NB4 (cell line): ENCODE measurements around the gene LRRC28.
"Not testable (repeated sequence)": the region's sequence is repeated elsewhere in the genome, so short reads cannot be mapped to it uniquely, and the experiment has no call there.

ENCODE experiments used
- TF ChIP-seq, protein P1 (sequence below): IDR thresholded peaks from one replicate; pipeline ENCODE4 v1.5.1; 2012; ENCODE audit warnings: low read depth, low read length
- TF ChIP-seq, protein P2 (sequence below): IDR thresholded peaks from 2 replicates; pipeline ENCODE4 v1.6.1; 2011; ENCODE audit warnings: low read depth, low read length

DNA sequence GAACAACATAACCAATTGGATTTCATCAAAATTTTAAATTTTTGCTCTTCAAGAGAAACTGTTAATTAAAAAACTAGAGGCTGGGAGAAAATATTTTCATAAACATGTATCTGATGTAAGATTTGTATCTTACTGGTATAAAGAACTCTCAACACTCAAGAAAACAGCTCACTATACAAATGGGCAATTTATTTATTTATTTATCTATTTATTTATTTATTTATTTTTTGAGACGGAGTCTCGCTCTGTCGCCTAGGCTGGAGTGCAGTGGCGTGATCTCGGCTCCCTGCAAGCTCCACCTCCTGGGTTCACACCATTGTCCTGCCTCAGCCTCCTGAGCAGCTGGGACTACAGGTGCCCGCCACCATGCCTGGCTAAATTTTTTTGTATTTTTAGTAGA is 17.1 kb upstream of the LRRC28 start:
- TF ChIP-seq, protein P1, sequence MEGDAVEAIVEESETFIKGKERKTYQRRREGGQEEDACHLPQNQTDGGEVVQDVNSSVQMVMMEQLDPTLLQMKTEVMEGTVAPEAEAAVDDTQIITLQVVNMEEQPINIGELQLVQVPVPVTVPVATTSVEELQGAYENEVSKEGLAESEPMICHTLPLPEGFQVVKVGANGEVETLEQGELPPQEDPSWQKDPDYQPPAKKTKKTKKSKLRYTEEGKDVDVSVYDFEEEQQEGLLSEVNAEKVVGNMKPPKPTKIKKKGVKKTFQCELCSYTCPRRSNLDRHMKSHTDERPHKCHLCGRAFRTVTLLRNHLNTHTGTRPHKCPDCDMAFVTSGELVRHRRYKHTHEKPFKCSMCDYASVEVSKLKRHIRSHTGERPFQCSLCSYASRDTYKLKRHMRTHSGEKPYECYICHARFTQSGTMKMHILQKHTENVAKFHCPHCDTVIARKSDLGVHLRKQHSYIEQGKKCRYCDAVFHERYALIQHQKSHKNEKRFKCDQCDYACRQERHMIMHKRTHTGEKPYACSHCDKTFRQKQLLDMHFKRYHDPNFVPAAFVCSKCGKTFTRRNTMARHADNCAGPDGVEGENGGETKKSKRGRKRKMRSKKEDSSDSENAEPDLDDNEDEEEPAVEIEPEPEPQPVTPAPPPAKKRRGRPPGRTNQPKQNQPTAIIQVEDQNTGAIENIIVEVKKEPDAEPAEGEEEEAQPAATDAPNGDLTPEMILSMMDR: not testable (repeated sequence)
- TF ChIP-seq, protein P2, sequence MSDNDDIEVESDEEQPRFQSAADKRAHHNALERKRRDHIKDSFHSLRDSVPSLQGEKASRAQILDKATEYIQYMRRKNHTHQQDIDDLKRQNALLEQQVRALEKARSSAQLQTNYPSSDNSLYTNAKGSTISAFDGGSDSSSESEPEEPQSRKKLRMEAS: not testable (repeated sequence)
